ENCODE measurements around the gene MBNL2. TPM values are rescaled to one million over a fixed set of nuclear protein-coding genes. Genes with fewer than 3 reads are reported as not detected.

MBNL2 gene
- total RNA-seq, 2 experiments from 2014 or later, result 13.4 to 15.5 TPM

- POLR2A ChIA-PET, result no interaction called here
- peaks cover 17% of the 10 kb centered on the region for H3K36me3 Mint-ChIP-seq (ENCODE audit: low read depth)
Observed at GRCh38 chr13:97275776-97276501, 53.8 kb downstream of the MBNL2 start.

DNA sequence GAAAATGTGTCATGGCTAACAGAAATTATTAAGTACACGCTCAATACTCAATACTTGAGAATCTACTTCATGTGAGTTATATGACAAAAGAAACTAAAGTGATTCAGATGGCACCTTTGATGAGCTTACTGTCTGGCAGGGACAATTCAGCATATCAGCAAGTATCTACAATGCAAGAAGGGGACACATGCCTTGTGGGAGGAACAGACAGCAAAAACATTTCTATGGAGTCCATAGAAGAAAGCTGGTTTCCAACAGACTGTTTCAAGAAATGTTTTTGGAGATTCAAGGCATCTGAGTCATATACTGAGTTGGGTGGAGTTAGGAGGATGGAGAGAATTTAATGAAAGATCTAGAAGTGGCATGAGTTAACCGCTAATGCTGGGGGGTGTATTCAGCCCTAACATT is 54.7 kb downstream of the MBNL2 start:
- Mint-ChIP-seq H3K27me3 (no peaks in the 10 kb centered on the region), H3K9me3 (no peaks in the 10 kb centered on the region), H3K4me1 (peaks cover 3% of the 10 kb centered on the region), H3K27ac (no peak overlapping the region), H3K36me3 (ENCODE audit: low read depth) (peaks cover 17% of the 10 kb centered on the region), H3K4me3 (no peak overlapping the region)
- CTCF ChIA-PET, result interaction anchor here (0.6 kb wide), 2 partner anchors 19 to 41 kb away, joined by 5 read pairs; no protein-coding TSS in a partner anchor
- POLR2A ChIA-PET, result no interaction called here
- no peak for DNase-seq

More at GRCh38 chr13:97275776-97276501, 53.8 kb downstream of the MBNL2 start:
- DNase-seq, result no peak
- H3K27me3 Mint-ChIP-seq, result no peaks in the 10 kb centered on the region
- CTCF ChIA-PET, result interaction anchor here (0.6 kb wide), 2 partner anchors 20 to 40 kb away, joined by 5 read pairs; no protein-coding TSS in a partner anchor
- H3K9me3 Mint-ChIP-seq, result no peaks in the 10 kb centered on the region
- no peak overlapping the region for H3K4me3 Mint-ChIP-seq
- no peak overlapping the region for H3K27ac Mint-ChIP-seq
- H3K4me1 Mint-ChIP-seq, result peaks cover 3% of the 10 kb centered on the region

GRCh38 chr13:97278435-97279411 is 56.6 kb downstream of the MBNL2 start:
- POLR2A ChIA-PET, result no interaction called here
- H3K4me3 Mint-ChIP-seq, result no peak overlapping the region
- DNase-seq, result no peak
- no peak overlapping the region for H3K27ac Mint-ChIP-seq
- H3K27me3 Mint-ChIP-seq, result no peaks in the 10 kb centered on the region
- H3K4me1 Mint-ChIP-seq, result peaks cover 12% of the 10 kb centered on the region
- CTCF ChIA-PET, result no interaction called here
- peaks cover 17% of the 10 kb centered on the region for H3K36me3 Mint-ChIP-seq (ENCODE audit: low read depth)
- no peaks in the 10 kb centered on the region for H3K9me3 Mint-ChIP-seq

DNA sequence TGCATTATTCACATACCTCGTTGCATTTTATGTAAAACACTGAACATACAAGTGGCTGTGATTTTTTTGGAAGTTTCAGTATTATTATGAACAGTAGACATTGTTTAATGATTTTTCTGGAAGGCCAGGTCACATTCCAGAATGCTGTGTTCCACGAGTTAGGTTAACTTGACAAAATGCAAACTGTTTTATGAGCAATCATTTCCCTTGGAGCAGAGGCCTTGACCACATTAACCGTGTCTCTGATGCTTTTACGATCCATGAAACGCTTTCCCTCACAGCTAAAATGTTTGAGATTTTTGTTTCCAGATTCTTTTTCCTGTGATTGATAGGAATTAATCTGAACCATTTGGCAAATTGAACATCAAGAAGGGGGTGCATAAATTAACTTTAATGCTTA is 57.8 kb downstream of the MBNL2 start:
- CTCF ChIA-PET, result interaction anchor here (0.6 kb wide), 1 partner anchor 289 kb away, joined by 3 read pairs; no protein-coding TSS in a partner anchor
- H3K4me3 Mint-ChIP-seq, result no peak overlapping the region
- POLR2A ChIA-PET, result no interaction called here
- peaks cover 17% of the 10 kb centered on the region for H3K36me3 Mint-ChIP-seq (ENCODE audit: low read depth)
- H3K4me1 Mint-ChIP-seq, result peaks cover 12% of the 10 kb centered on the region
- no peak overlapping the region for H3K27ac Mint-ChIP-seq
- DNase-seq, result no peak
- no peaks in the 10 kb centered on the region for H3K9me3 Mint-ChIP-seq
- no peaks in the 10 kb centered on the region for H3K27me3 Mint-ChIP-seq

- Mint-ChIP-seq H3K4me1 (peaks cover 12% of the 10 kb centered on the region), H3K9me3 (no peaks in the 10 kb centered on the region), H3K36me3 (ENCODE audit: low read depth) (peaks cover 16% of the 10 kb centered on the region), H3K27ac (no peak overlapping the region), H3K27me3 (no peaks in the 10 kb centered on the region), H3K4me3 (no peak overlapping the region)
- ChIA-PET POLR2A (no interaction called here), CTCF (interaction anchor here (0.6 kb wide), 1 partner anchor 289 kb away, joined by 3 read pairs; no protein-coding TSS in a partner anchor)
- no peak for DNase-seq
Observed at GRCh38 chr13:97280478-97280877, 58.3 kb downstream of the MBNL2 start.

DNA sequence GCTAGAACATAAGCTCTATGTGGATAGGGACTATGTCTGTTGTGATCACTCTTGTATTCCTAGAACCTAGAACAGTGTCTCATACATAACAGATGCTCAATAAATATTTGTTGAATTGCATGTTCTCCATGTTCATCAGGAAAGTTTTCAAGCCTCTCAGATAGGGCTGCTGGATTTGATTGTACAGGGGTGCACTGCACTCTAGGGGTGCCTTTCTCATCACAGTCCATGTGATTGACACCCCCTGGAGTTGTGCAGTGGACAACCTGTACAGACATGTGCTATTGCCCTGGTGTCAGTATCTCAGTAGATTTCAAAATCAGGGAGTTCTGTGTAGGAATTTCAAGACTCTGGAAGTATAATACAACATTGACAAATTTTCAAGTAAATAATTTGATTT is 58.9 kb downstream of the MBNL2 start:
- CTCF ChIA-PET, result no interaction called here

GRCh38 chr13:97282705-97283104 is 60.6 kb downstream of the MBNL2 start:
- H3K4me3 Mint-ChIP-seq, result no peak overlapping the region
- H3K27ac Mint-ChIP-seq, result no peak overlapping the region
- no peaks in the 10 kb centered on the region for H3K27me3 Mint-ChIP-seq
- H3K36me3 Mint-ChIP-seq (ENCODE audit: low read depth), result no peaks in the 10 kb centered on the region
- no peak for DNase-seq
- ChIA-PET CTCF (no interaction called here), POLR2A (no interaction called here)
- H3K9me3 Mint-ChIP-seq, result peaks cover 2% of the 10 kb centered on the region
- peaks cover 12% of the 10 kb centered on the region for H3K4me1 Mint-ChIP-seq

More for the DNA sequence above, 58.9 kb downstream of the MBNL2 start:
- POLR2A ChIA-PET, result no interaction called here
- Mint-ChIP-seq H3K27me3 (no peaks in the 10 kb centered on the region), H3K27ac (no peak overlapping the region), H3K4me3 (no peak overlapping the region), H3K4me1 (peaks cover 12% of the 10 kb centered on the region), H3K36me3 (ENCODE audit: low read depth) (peaks cover 10% of the 10 kb centered on the region), H3K9me3 (no peaks in the 10 kb centered on the region)
- DNase-seq, result no peak

GRCh38 chr13:97283888-97284287 is 61.8 kb downstream of the MBNL2 start:
- no peaks in the 10 kb centered on the region for H3K27me3 Mint-ChIP-seq
- POLR2A ChIA-PET, result no interaction called here
- H3K4me3 Mint-ChIP-seq, result no peak overlapping the region
- CTCF ChIA-PET, result no interaction called here
- no peaks in the 10 kb centered on the region for H3K36me3 Mint-ChIP-seq (ENCODE audit: low read depth)
- H3K27ac Mint-ChIP-seq, result no peak overlapping the region
- no peak for DNase-seq
- H3K9me3 Mint-ChIP-seq, result peaks cover 2% of the 10 kb centered on the region
- peaks cover 12% of the 10 kb centered on the region for H3K4me1 Mint-ChIP-seq

DNA sequence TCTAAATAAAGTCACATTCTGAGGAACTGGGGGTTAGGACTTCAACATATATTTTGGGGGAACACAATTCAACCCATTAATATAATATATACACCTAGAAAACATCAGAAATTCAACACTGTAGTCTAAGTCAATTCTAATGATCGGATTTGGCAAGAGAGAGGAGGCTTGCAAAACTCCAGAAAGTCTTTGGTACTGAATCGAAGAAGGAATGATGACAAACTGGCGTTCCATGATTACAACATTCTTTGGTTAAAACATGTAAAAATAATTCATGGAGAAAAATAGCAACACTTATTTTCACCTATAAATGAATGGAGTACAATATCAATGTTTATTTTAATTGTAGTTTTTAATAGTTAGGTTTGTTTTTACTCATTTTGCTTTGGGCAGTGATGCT is 62.4 kb downstream of the MBNL2 start:
- Mint-ChIP-seq H3K36me3 (ENCODE audit: low read depth) (no peaks in the 10 kb centered on the region), H3K9me3 (peaks cover 2% of the 10 kb centered on the region), H3K4me3 (no peak overlapping the region), H3K27me3 (no peaks in the 10 kb centered on the region), H3K4me1 (peaks cover 13% of the 10 kb centered on the region), H3K27ac (no peak overlapping the region)
- POLR2A ChIA-PET, result no interaction called here
- CTCF ChIA-PET, result no interaction called here
- DNase-seq, result no peak

- POLR2A ChIA-PET, result no interaction called here
- Mint-ChIP-seq H3K27me3 (no peaks in the 10 kb centered on the region), H3K4me3 (no peak overlapping the region), H3K4me1 (peaks cover 19% of the 10 kb centered on the region), H3K9me3 (peaks cover 2% of the 10 kb centered on the region), H3K36me3 (ENCODE audit: low read depth) (no peaks in the 10 kb centered on the region), H3K27ac (no peak overlapping the region)
- DNase-seq, result no peak
- CTCF ChIA-PET, result interaction anchor here (0.6 kb wide), 1 partner anchor 162 kb away, joined by 3 read pairs; no protein-coding TSS in a partner anchor
Observed at GRCh38 chr13:97285221-97285955, 63.3 kb downstream of the MBNL2 start.

GRCh38 chr13:97286317-97287046 is 64.3 kb downstream of the MBNL2 start:
- no peak overlapping the region for H3K27ac Mint-ChIP-seq
- no peak for DNase-seq
- no peaks in the 10 kb centered on the region for H3K27me3 Mint-ChIP-seq
- H3K4me3 Mint-ChIP-seq, result no peak overlapping the region
- ChIA-PET POLR2A (no interaction called here), CTCF (no interaction called here)
- no peaks in the 10 kb centered on the region for H3K36me3 Mint-ChIP-seq (ENCODE audit: low read depth)
- peaks cover 24% of the 10 kb centered on the region for H3K4me1 Mint-ChIP-seq
- H3K9me3 Mint-ChIP-seq, result peaks cover 2% of the 10 kb centered on the region

- Mint-ChIP-seq H3K9me3 (peaks cover 2% of the 10 kb centered on the region), H3K4me1 (peaks cover 24% of the 10 kb centered on the region), H3K27ac (no peak overlapping the region), H3K36me3 (ENCODE audit: low read depth) (no peaks in the 10 kb centered on the region), H3K27me3 (no peaks in the 10 kb centered on the region), H3K4me3 (no peak overlapping the region)
- ChIA-PET POLR2A (no interaction called here), CTCF (no interaction called here)
- DNase-seq, result no peak
Observed at GRCh38 chr13:97287047-97287383, 64.9 kb downstream of the MBNL2 start.
